Measurements from ENCODE around the gene GPR151.

The GPR151 gene

GRCh38 chr5:146490089-146490843 is 25.7 kb downstream of the GPR151 start:
- TF ChIP-seq CTCF (IDR thresholded peaks at IDR 0.05; ENCODE audit: insufficient read depth, low read length) = no peak
- TF ChIP-seq POLR2AphosphoS5 (IDR thresholded peaks at IDR 0.05; ENCODE audit: low read depth) = no peak
- TF ChIP-seq REST (IDR thresholded peaks at IDR 0.05; ENCODE audit: insufficient replicate concordance, low read depth) = no peak
- TF ChIP-seq SPI1 (IDR thresholded peaks at IDR 0.05; ENCODE audit: borderline replicate concordance, low read depth) = no peak
- TF ChIP-seq GABPA (IDR thresholded peaks at IDR 0.05; ENCODE audit: low read depth) = no peak
- no peak for DNase-seq (ENCODE audit: low read depth in 1 of 2, low spot score in 1 of 2)
- no peak overlapping the region for H3K4me3 ChIP-seq (replicated peaks; ENCODE audit: insufficient read depth, low read length)
- no peaks in the 10 kb centered on the region for H3K27me3 ChIP-seq (ENCODE audit: insufficient read depth, poor library complexity, severe bottlenecking)
- H3K27ac ChIP-seq (replicated peaks) = no peak overlapping the region

GRCh38 chr5:146484714-146485391 is 31.1 kb downstream of the GPR151 start:
- TF ChIP-seq CTCF (IDR thresholded peaks at IDR 0.05; ENCODE audit: insufficient read depth, low read length) = no peak
- no peak for TF ChIP-seq SPI1 (IDR thresholded peaks at IDR 0.05; ENCODE audit: borderline replicate concordance, low read depth)
- TF ChIP-seq POLR2AphosphoS5 (IDR thresholded peaks at IDR 0.05; ENCODE audit: low read depth) = no peak
- no peak for TF ChIP-seq REST (IDR thresholded peaks at IDR 0.05; ENCODE audit: insufficient replicate concordance, low read depth)
- TF ChIP-seq GABPA (IDR thresholded peaks at IDR 0.05; ENCODE audit: low read depth) = no peak
- no peak for DNase-seq (ENCODE audit: low read depth in 1 of 2, low spot score in 1 of 2)
- Histone ChIP-seq H3K27ac (replicated peaks) (no peak overlapping the region), H3K27me3 (ENCODE audit: insufficient read depth, poor library complexity, severe bottlenecking) (no peaks in the 10 kb centered on the region), H3K4me3 (replicated peaks; ENCODE audit: insufficient read depth, low read length) (no peak overlapping the region)

GRCh38 chr5:146482775-146483174 is 33.2 kb downstream of the GPR151 start:
- TF ChIP-seq SPI1 (IDR thresholded peaks at IDR 0.05; ENCODE audit: borderline replicate concordance, low read depth) (no peak), POLR2AphosphoS5 (IDR thresholded peaks at IDR 0.05; ENCODE audit: low read depth) (no peak), GABPA (IDR thresholded peaks at IDR 0.05; ENCODE audit: low read depth) (no peak), REST (IDR thresholded peaks at IDR 0.05; ENCODE audit: insufficient replicate concordance, low read depth) (no peak), CTCF (IDR thresholded peaks at IDR 0.05; ENCODE audit: insufficient read depth, low read length) (no peak)
- no peak for DNase-seq (ENCODE audit: low read depth in 1 of 2, low spot score in 1 of 2)
- H3K27me3 ChIP-seq (ENCODE audit: insufficient read depth, poor library complexity, severe bottlenecking) = no peaks in the 10 kb centered on the region
- no peak overlapping the region for H3K4me3 ChIP-seq (replicated peaks; ENCODE audit: insufficient read depth, low read length)
- H3K27ac ChIP-seq (replicated peaks) = no peak overlapping the region
